ENCODE results near the gene DTNB.

DNA sequence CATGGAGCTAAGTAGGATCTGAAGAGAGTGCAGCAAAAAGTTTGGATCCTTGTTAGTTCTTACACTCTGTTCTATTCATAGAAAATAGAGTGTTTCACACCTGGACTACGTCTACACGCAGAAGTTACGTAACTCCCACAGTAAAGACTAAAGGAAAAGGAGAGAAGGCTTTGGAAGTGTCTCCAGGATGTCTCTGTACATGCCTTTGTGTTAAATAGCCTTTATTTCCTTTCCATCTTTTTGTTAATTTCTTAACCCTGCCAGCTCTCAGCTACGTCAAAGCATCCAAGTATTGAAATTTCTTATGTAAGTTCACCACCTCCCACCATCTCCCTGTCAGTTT is 8.4 kb downstream of the DTNB start:
- no peak for TF ChIP-seq POLR2A (IDR thresholded peaks at IDR 0.05)
- TF ChIP-seq, protein P1, sequence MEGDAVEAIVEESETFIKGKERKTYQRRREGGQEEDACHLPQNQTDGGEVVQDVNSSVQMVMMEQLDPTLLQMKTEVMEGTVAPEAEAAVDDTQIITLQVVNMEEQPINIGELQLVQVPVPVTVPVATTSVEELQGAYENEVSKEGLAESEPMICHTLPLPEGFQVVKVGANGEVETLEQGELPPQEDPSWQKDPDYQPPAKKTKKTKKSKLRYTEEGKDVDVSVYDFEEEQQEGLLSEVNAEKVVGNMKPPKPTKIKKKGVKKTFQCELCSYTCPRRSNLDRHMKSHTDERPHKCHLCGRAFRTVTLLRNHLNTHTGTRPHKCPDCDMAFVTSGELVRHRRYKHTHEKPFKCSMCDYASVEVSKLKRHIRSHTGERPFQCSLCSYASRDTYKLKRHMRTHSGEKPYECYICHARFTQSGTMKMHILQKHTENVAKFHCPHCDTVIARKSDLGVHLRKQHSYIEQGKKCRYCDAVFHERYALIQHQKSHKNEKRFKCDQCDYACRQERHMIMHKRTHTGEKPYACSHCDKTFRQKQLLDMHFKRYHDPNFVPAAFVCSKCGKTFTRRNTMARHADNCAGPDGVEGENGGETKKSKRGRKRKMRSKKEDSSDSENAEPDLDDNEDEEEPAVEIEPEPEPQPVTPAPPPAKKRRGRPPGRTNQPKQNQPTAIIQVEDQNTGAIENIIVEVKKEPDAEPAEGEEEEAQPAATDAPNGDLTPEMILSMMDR (IDR thresholded peaks at IDR 0.05), result no peak

Measured in vagina (tissue), 2 donors.